ENCODE data around the gene DLL1. TPM values are rescaled to one million over a fixed set of nuclear protein-coding genes. Genes with fewer than 3 reads are reported as not detected.

Gene DLL1
- polyA plus RNA-seq, 2 donors, result 12.5 to 15.6 TPM

DNA sequence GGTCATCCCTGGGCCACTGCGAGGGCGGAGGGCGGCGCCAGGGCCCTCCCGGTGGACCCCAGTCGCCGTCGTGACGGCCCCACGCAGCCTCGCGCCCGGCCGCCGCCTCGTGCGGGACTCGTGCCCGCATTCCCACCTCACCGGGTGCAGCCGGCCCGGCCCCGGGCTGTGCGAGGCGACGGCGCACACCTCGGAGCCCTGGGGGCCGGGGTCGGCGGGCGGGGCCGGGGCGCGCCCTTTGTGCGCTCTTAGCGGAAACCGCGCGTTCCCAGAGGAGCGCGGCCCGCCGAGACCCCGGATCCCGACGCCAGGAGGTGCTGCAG lies 5.5 kb upstream of the DLL1 start:
- H3K27ac ChIP-seq (ENCODE audit: low read depth in 2 of 2, low read length in 1 of 2), result no peak overlapping the region
- H3K4me3 ChIP-seq (ENCODE audit: low read depth in 1 of 2, low read length in 2 of 2), result peak overlapping the region; percentile 47 to 48
- no peaks in the 10 kb centered on the region for H3K36me3 ChIP-seq (ENCODE audit: control insufficient read depth in 2 of 2, insufficient read depth in 2 of 2, low read length in 1 of 2)
- WGBS, 2 donors, result 1 to 4% methylated on average over 29 to 47 of the region's 47 CpGs
- peaks cover 0 to 2% of the 10 kb centered on the region in 2 donors for H3K9me3 ChIP-seq (ENCODE audit: control insufficient read depth in 2 of 2, insufficient read depth in 1 of 2, low read depth in 1 of 2, low read length in 1 of 2)
- peaks cover 0 to 12% of the 10 kb centered on the region in 2 donors for H3K4me1 ChIP-seq (ENCODE audit: control insufficient read depth in 2 of 2, insufficient read depth in 2 of 2, low read length in 1 of 2)
- H3K27me3 ChIP-seq (ENCODE audit: control insufficient read depth in 1 of 2, insufficient read depth in 2 of 2, low read length in 2 of 2), result peaks cover 0 to 11% of the 10 kb centered on the region in 2 donors

DNA sequence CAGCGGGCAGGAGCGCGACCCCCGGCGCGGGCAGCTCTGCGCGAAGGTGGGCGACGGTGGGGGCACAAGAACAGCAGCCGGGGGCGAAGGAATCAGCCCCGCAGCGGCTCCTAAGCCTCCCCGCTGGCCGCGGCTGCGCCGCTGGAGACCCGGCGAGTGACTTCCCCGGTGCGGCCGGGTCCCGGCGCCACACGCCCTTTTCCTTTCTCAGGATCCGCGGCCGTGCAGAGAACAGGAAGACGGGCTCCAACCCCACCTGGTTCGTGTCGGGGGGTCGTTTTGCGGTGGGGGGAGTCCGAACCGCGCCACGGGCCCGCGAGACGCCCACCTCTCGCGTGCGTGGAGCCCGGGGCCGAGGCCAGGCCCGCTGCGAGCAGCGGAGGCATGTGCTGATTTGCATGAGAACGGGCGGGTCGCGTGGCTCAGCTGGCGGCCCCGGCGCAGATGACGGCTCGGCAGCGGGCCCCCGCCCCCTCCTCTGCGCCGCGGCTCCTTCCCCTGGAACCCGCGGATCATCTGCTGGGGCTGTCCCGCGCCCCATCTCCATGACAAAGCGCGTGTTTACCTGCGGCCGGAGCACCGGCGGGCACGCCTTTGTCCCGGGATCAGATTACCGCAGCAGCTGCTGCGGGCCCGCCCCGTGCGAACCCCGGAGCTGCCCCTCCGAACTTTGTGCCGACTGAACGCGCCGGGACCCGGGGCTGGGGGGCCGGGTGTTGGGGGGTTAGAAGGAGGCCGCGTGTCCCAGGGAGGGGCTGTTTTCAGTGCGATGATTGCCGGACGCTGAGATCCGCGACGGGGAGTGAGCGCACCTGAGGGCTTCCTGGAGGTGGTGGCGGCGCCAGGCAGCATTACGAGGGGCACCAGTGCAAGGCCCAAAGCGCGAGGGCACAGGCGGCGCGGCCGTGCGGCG lies 4.9 kb upstream of the DLL1 start:
- Histone ChIP-seq H3K36me3 (ENCODE audit: control insufficient read depth in 2 of 2, insufficient read depth in 2 of 2, low read length in 1 of 2) (no peaks in the 10 kb centered on the region), H3K4me3 (ENCODE audit: low read depth in 1 of 2, low read length in 2 of 2) (peak overlapping the region; percentile 47 to 48), H3K27me3 (ENCODE audit: control insufficient read depth in 1 of 2, insufficient read depth in 2 of 2, low read length in 2 of 2) (peaks cover 0 to 11% of the 10 kb centered on the region in 2 donors), H3K27ac (ENCODE audit: low read depth in 2 of 2, low read length in 1 of 2) (no peak overlapping the region), H3K4me1 (ENCODE audit: control insufficient read depth in 2 of 2, insufficient read depth in 2 of 2, low read length in 1 of 2) (peaks cover 0 to 15% of the 10 kb centered on the region in 2 donors), H3K9me3 (ENCODE audit: control insufficient read depth in 2 of 2, insufficient read depth in 1 of 2, low read depth in 1 of 2, low read length in 1 of 2) (peaks cover 0 to 2% of the 10 kb centered on the region in 2 donors)
- 1% methylated on average over 85 to 109 of the region's 109 CpGs for WGBS, 2 donors

DNA sequence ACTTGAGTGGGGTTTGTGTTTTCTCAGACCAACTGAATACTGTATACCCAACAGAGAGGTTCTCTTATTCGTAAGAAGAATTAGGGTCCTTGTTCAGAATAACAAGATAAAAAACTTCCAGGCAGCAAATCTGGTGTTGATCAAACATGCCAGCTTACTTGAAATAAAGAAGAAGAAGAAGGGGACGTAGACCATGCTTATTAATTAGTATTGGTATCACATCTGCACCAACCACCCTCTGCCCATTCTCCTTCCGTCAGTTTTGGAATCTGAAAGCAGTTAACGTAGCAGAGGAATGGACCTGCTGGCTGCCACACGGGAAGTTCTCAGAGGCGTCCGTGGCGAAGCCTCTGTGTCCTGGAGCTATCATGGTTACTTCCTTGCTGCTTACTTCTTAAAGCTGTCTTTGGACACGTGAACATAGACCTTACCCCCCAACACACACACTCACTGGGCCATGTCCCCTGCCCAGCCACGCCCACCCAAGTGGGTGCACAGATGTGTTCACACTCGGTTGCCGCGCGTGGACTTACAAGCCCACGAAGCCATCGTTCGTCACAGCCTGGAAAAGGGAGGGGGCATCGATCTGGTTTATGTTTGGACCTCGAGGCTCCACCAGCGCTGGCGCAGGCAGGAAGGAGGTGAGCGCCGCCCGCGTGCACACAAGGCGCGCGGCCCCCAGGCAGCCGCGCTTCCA lies 4.1 kb upstream of the DLL1 start:
- H3K27me3 ChIP-seq (ENCODE audit: control insufficient read depth in 1 of 2, insufficient read depth in 2 of 2, low read length in 2 of 2), result peaks cover 0 to 11% of the 10 kb centered on the region in 2 donors
- no peak overlapping the region for H3K27ac ChIP-seq (ENCODE audit: low read depth in 2 of 2, low read length in 1 of 2)
- 15 to 18% methylated on average over 30 of the region's 30 CpGs for WGBS, 2 donors
- peaks cover 0 to 2% of the 10 kb centered on the region in 2 donors for H3K9me3 ChIP-seq (ENCODE audit: control insufficient read depth in 2 of 2, insufficient read depth in 1 of 2, low read depth in 1 of 2, low read length in 1 of 2)
- no peaks in the 10 kb centered on the region for H3K36me3 ChIP-seq (ENCODE audit: control insufficient read depth in 2 of 2, insufficient read depth in 2 of 2, low read length in 1 of 2)
- H3K4me3 ChIP-seq (ENCODE audit: low read depth in 1 of 2, low read length in 2 of 2), result peak overlapping the region; percentile 47 to 48
- peaks cover 1 to 15% of the 10 kb centered on the region in 2 donors for H3K4me1 ChIP-seq (ENCODE audit: control insufficient read depth in 2 of 2, insufficient read depth in 2 of 2, low read length in 1 of 2)

GRCh38 chr6:170294298-170294730 lies 3.4 kb upstream of the DLL1 start:
- Histone ChIP-seq H3K4me1 (ENCODE audit: control insufficient read depth in 2 of 2, insufficient read depth in 2 of 2, low read length in 1 of 2) (peaks cover 5 to 17% of the 10 kb centered on the region in 2 donors), H3K4me3 (ENCODE audit: low read depth in 1 of 2, low read length in 2 of 2) (no peak overlapping the region), H3K27ac (ENCODE audit: low read depth in 2 of 2, low read length in 1 of 2) (no peak overlapping the region), H3K36me3 (ENCODE audit: control insufficient read depth in 2 of 2, insufficient read depth in 2 of 2, low read length in 1 of 2) (no peaks in the 10 kb centered on the region), H3K9me3 (ENCODE audit: control insufficient read depth in 2 of 2, insufficient read depth in 1 of 2, low read depth in 1 of 2, low read length in 1 of 2) (peaks cover 0 to 2% of the 10 kb centered on the region in 2 donors), H3K27me3 (ENCODE audit: control insufficient read depth in 1 of 2, insufficient read depth in 2 of 2, low read length in 2 of 2) (peaks cover 0 to 11% of the 10 kb centered on the region in 2 donors)
- WGBS, 2 donors, result 48 to 70% methylated on average over 2 of the region's 2 CpGs

DNA sequence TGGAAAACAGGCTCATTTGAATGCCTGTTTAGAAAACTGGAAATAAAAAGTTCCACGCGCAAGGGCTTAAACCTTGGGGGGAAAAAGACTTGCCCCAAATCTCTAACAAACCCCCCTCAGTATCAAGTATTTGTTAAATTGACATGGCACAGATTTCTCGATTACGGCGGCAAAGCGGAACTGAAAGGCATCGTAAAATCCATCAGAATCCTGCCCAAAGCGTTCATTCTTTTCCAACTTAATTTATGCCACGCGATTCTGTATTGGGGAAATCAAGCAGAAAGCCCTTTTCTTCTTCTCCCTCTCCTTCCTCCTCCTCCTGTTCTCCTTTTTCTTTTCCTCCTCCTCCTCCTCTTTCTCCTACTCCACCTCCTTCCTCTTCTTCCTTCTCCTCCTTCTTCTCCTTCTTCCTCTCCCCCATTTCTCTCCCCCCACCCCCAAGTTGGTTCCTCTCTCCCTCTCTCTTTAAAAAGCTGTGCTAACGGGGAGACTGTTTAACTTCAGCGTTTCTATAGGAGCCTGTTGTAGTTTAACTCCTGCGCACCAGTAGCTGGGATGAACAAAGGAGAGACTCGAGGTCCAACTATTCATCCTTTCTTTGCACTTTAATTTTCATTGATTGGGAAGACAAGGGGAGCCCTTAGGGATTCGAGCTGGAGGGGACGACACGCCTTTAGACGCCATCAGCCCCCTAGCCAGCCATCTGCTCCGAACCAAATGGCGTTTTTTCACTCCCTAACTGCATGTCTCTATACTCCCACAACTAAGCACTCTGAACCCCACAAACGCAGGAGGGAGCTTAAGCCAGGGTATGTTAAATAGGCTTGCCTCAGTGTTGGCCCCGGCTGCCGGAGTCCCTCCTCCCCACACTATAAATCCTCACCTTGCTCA lies 2.7 kb upstream of the DLL1 start:
- Histone ChIP-seq H3K27ac (ENCODE audit: low read depth in 2 of 2, low read length in 1 of 2) (no peak overlapping the region), H3K27me3 (ENCODE audit: control insufficient read depth in 1 of 2, insufficient read depth in 2 of 2, low read length in 2 of 2) (peaks cover 0 to 11% of the 10 kb centered on the region in 2 donors), H3K9me3 (ENCODE audit: control insufficient read depth in 2 of 2, insufficient read depth in 1 of 2, low read depth in 1 of 2, low read length in 1 of 2) (peaks cover 0 to 2% of the 10 kb centered on the region in 2 donors), H3K4me3 (ENCODE audit: low read depth in 1 of 2, low read length in 2 of 2) (no peak overlapping the region), H3K4me1 (ENCODE audit: control insufficient read depth in 2 of 2, insufficient read depth in 2 of 2, low read length in 1 of 2) (peaks cover 6 to 18% of the 10 kb centered on the region in 2 donors), H3K36me3 (ENCODE audit: control insufficient read depth in 2 of 2, insufficient read depth in 2 of 2, low read length in 1 of 2) (no peaks in the 10 kb centered on the region)
- 53 to 57% methylated on average over 23 of the region's 23 CpGs for WGBS, 2 donors

DNA sequence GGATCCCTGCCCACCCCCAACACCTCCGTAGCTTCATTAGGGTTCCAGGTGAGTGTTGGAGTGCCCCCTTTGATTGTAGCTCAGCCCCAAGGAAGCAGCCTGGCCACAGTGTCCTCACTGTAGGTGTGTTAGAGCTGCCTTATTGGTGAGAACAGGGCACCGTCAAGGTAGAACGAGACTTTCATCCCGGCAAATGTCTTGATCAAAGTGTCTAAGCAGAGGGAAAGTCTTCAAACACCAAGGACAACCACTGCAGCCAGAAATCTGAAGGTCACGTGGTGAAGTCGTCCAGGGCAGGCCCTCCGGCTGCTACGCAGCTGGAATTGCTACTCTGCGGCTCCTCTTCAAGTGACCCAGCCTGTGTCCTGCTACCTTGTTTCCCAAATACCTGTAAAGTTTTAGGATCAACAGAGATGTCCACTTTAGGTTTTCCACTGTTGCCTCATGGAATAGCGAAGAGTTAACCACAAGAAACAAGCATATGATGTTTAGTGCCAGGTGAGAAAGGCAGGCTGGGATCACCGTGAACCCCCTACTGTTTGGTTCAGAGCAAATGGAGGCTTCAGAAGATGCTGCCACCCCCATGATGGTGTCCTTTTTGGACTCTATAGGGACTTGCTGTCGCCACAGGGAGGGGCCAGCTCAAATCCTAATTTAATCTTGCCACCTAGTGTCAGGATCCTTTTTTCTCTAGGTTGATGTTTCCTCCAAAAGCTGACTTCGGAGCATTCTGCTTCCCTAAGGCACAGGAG lies 1.7 kb upstream of the DLL1 start:
- Histone ChIP-seq H3K4me1 (ENCODE audit: control insufficient read depth in 2 of 2, insufficient read depth in 2 of 2, low read length in 1 of 2) (peaks cover 6 to 26% of the 10 kb centered on the region in 2 donors), H3K27me3 (ENCODE audit: control insufficient read depth in 1 of 2, insufficient read depth in 2 of 2, low read length in 2 of 2) (peaks cover 0 to 12% of the 10 kb centered on the region in 2 donors), H3K4me3 (ENCODE audit: low read depth in 1 of 2, low read length in 2 of 2) (no peak overlapping the region), H3K9me3 (ENCODE audit: control insufficient read depth in 2 of 2, insufficient read depth in 1 of 2, low read depth in 1 of 2, low read length in 1 of 2) (peaks cover 0 to 2% of the 10 kb centered on the region in 2 donors), H3K36me3 (ENCODE audit: control insufficient read depth in 2 of 2, insufficient read depth in 2 of 2, low read length in 1 of 2) (peaks cover 0 to 4% of the 10 kb centered on the region in 2 donors), H3K27ac (ENCODE audit: low read depth in 2 of 2, low read length in 1 of 2) (peak overlapping the region; percentile 13 to 83)
- 11 to 16% methylated on average over 13 of the region's 13 CpGs for WGBS, 2 donors

GRCh38 chr6:170292111-170292406 lies 1.2 kb upstream of the DLL1 start:
- Histone ChIP-seq H3K4me3 (ENCODE audit: low read depth in 1 of 2, low read length in 2 of 2) (peak overlapping the region; percentile 45 to 68), H3K4me1 (ENCODE audit: control insufficient read depth in 2 of 2, insufficient read depth in 2 of 2, low read length in 1 of 2) (peaks cover 6 to 32% of the 10 kb centered on the region in 2 donors)

GRCh38 chr6:170291271-170292110 lies 613 bp upstream of the DLL1 start:
- H3K9me3 ChIP-seq (ENCODE audit: control insufficient read depth in 2 of 2, insufficient read depth in 1 of 2, low read depth in 1 of 2, low read length in 1 of 2), result peaks cover 0 to 2% of the 10 kb centered on the region in 2 donors
- H3K4me1 ChIP-seq (ENCODE audit: control insufficient read depth in 2 of 2, insufficient read depth in 2 of 2, low read length in 1 of 2), result peaks cover 6 to 32% of the 10 kb centered on the region in 2 donors
- peaks cover 0 to 14% of the 10 kb centered on the region in 2 donors for H3K27me3 ChIP-seq (ENCODE audit: control insufficient read depth in 1 of 2, insufficient read depth in 2 of 2, low read length in 2 of 2)
- 1 to 2% methylated on average over 77 to 87 of the region's 87 CpGs for WGBS, 2 donors
- H3K4me3 ChIP-seq (ENCODE audit: low read depth in 1 of 2, low read length in 2 of 2), result peak overlapping the region; percentile 45 to 68
- peak overlapping the region; percentile 81 to 83 for H3K27ac ChIP-seq (ENCODE audit: low read depth in 2 of 2, low read length in 1 of 2)
- H3K36me3 ChIP-seq (ENCODE audit: control insufficient read depth in 2 of 2, insufficient read depth in 2 of 2, low read length in 1 of 2), result peaks cover 0 to 7% of the 10 kb centered on the region in 2 donors

More at GRCh38 chr6:170292111-170292406, 1.2 kb upstream of the DLL1 start:
- peaks cover 0 to 7% of the 10 kb centered on the region in 2 donors for H3K36me3 ChIP-seq (ENCODE audit: control insufficient read depth in 2 of 2, insufficient read depth in 2 of 2, low read length in 1 of 2)
- peaks cover 0 to 2% of the 10 kb centered on the region in 2 donors for H3K9me3 ChIP-seq (ENCODE audit: control insufficient read depth in 2 of 2, insufficient read depth in 1 of 2, low read depth in 1 of 2, low read length in 1 of 2)
- H3K27me3 ChIP-seq (ENCODE audit: control insufficient read depth in 1 of 2, insufficient read depth in 2 of 2, low read length in 2 of 2), result peaks cover 0 to 16% of the 10 kb centered on the region in 2 donors
- WGBS, 2 donors, result 7 to 9% methylated on average over 11 of the region's 11 CpGs
- peak overlapping the region; percentile 81 to 83 for H3K27ac ChIP-seq (ENCODE audit: low read depth in 2 of 2, low read length in 1 of 2)
